H1 (cell line): ENCODE data around the gene SLC16A11. TPM values are rescaled to one million over a fixed set of nuclear protein-coding genes. Genes with fewer than 3 reads are reported as not detected.

Experiments used
- CTCF ChIA-PET: fragments of 300-600 bp; sonication (Branson Sonifier 250); formaldehyde crosslinking; loops from one replicate; lab custom pipeline; 2021; ENCODE audit not compliant: partially characterized antibody; lab: Charles Lee
- POLR2A ChIA-PET: fragments of 300-600 bp; sonication (Branson Sonifier 250); formaldehyde crosslinking; loops from one replicate; lab custom pipeline; 2021; ENCODE audit warnings: inconsistent platforms; ENCODE audit not compliant: partially characterized antibody; lab: Charles Lee
- DNase-seq, 2 experiments: peaks; one replicate each; pipeline versions ENCODE4 v3.0.0 to v3.0.0-alpha.2; 2010 to 2022; ENCODE audit warnings: low spot score in 2 of 2, low read depth in 1 of 2, mixed read lengths in 1 of 2
- FAIRE-seq: peaks from 2 replicates; lab custom pipeline; 2011; peaks lifted over from hg19 to GRCh38; lab: Jason Lieb, UNC
- H2AFZ ChIP-seq: 2 replicates; pipeline ENCODE4 v1.8.1; 2012; ENCODE audit warnings: low read length, inconsistent platforms
- H2AK5ac ChIP-seq: 2 replicates; pipeline ENCODE4 v1.6.1; 2013; ENCODE audit warnings: low read depth, low read length
- H2BK120ac ChIP-seq: replicated peaks from 2 replicates; pipeline ENCODE3; 2013; ENCODE audit warnings: low read depth, low read length, inconsistent platforms
- H2BK12ac ChIP-seq: 2 replicates; pipeline ENCODE4 v1.6.1; 2013; ENCODE audit warnings: low read depth, low read length
- H2BK15ac ChIP-seq: 2 replicates; pipeline ENCODE4 v1.6.1; 2013; ENCODE audit warnings: low read length
- H2BK20ac ChIP-seq: 2 replicates; pipeline ENCODE4 v1.6.1; 2013; ENCODE audit warnings: low read length
- H2BK5ac ChIP-seq: 2 replicates; pipeline ENCODE4 v1.6.1; 2013; ENCODE audit warnings: low read depth, low read length
- H3K14ac ChIP-seq: 2 replicates; pipeline ENCODE4 v1.6.1; 2013; ENCODE audit warnings: inconsistent platforms; ENCODE audit not compliant: insufficient read length
- H3K18ac ChIP-seq: 2 replicates; pipeline ENCODE4 v1.6.1; 2013; ENCODE audit warnings: low read length; ENCODE audit errors: extremely low read depth
- H3K23ac ChIP-seq: 2 replicates; pipeline ENCODE4 v1.6.1; 2013; ENCODE audit warnings: inconsistent platforms; ENCODE audit not compliant: insufficient read length
- H3K23me2 ChIP-seq: 2 replicates; pipeline ENCODE4 v1.6.1; 2013; ENCODE audit warnings: low read depth, low read length
- H3K27ac ChIP-seq: 2 replicates; pipeline ENCODE4 v1.6.1; 2011; ENCODE audit warnings: low read depth, low read length, inconsistent platforms
- H3K27me3 ChIP-seq, 4 experiments: replicated peaks in 1 of 4; 1 replicate in 1 of 4; 2 replicates in 3 of 4; pipeline versions ENCODE4 v1.6.1 to v1.8.1; 2011 to 2013; ENCODE audit warnings: low read length in 3 of 4, mild to moderate bottlenecking in 3 of 4, inconsistent platforms in 2 of 4, mixed read lengths in 2 of 4, moderate library complexity in 1 of 4; ENCODE audit not compliant: control insufficient read depth in 3 of 4, insufficient read depth in 3 of 4; ENCODE audit errors: extremely low read depth in 1 of 4
- H3K36me3 ChIP-seq, 4 experiments: 2 replicates each; pipeline versions ENCODE4 v1.6.1 to v1.8.1; 2011 to 2013; ENCODE audit warnings: mild to moderate bottlenecking in 4 of 4, low read length in 3 of 4, moderate library complexity in 2 of 4, control low read depth in 1 of 4, inconsistent platforms in 1 of 4; ENCODE audit not compliant: insufficient read depth in 4 of 4, control insufficient read depth in 2 of 4
- H3K4ac ChIP-seq: replicated peaks from 2 replicates; pipeline ENCODE3; 2013; ENCODE audit warnings: low read length, low read depth, mixed read lengths, inconsistent platforms; ENCODE audit not compliant: insufficient read length
- H3K4me1 ChIP-seq, 4 experiments: replicated peaks in 1 of 4; 1 replicate in 1 of 4; 2 replicates in 3 of 4; pipeline versions ENCODE4 v1.6.1 to v1.8.1; 2011 to 2013; ENCODE audit warnings: low read length in 3 of 4, inconsistent platforms in 2 of 4, mixed read lengths in 1 of 4; ENCODE audit not compliant: insufficient read depth in 4 of 4, control insufficient read depth in 3 of 4
- H3K4me2 ChIP-seq, 2 experiments: 2 replicates each; pipeline versions ENCODE4 v1.6.1 to v1.8.1; 2011 to 2013; ENCODE audit warnings: low read depth in 2 of 2, low read length in 2 of 2, control low read depth in 1 of 2, inconsistent platforms in 1 of 2, mild to moderate bottlenecking in 1 of 2; ENCODE audit not compliant: insufficient read depth in 1 of 2
- H3K4me3 ChIP-seq, 4 experiments: fragments of 200-600, 300-600 bp in 1 of 4; sonication (generic), shearing (Covaris generic), sonication (Bioruptor Twin) in 1 of 4; 2 replicates each; pipeline versions ENCODE4 v1.5.1 to v1.8.1; 2011 to 2016; ENCODE audit warnings: low read length in 4 of 4, low read depth in 3 of 4, control low read depth in 2 of 4, inconsistent platforms in 2 of 4, mild to moderate bottlenecking in 2 of 4, mixed read lengths in 1 of 4, moderate library complexity in 1 of 4; ENCODE audit not compliant: insufficient read depth in 2 of 4; ENCODE audit errors: extremely low read depth in 1 of 4
- H3K56ac ChIP-seq: replicated peaks from 2 replicates; pipeline ENCODE3; 2013; ENCODE audit warnings: low read depth, mild to moderate bottlenecking, mixed read lengths, low read length, inconsistent platforms; ENCODE audit not compliant: insufficient read length
- H3K79me1 ChIP-seq: 2 replicates; pipeline ENCODE4 v1.6.1; 2013; ENCODE audit warnings: low read depth, low read length, control low read depth
- H3K79me2 ChIP-seq, 2 experiments: 2 replicates each; pipeline versions ENCODE4 v1.6.1 to v1.8.1; 2012 to 2013; ENCODE audit warnings: low read length in 2 of 2, mild to moderate bottlenecking in 2 of 2, inconsistent platforms in 1 of 2; ENCODE audit not compliant: insufficient read depth in 2 of 2, control insufficient read depth in 1 of 2
- H3K9ac ChIP-seq, 4 experiments: replicated peaks in 1 of 4; 1 replicate in 1 of 4; 2 replicates in 3 of 4; pipeline versions ENCODE4 v1.6.1 to v1.8.1; 2011 to 2013; ENCODE audit warnings: low read depth in 3 of 4, low read length in 3 of 4, control low read depth in 2 of 4, mild to moderate bottlenecking in 2 of 4, moderate library complexity in 2 of 4, inconsistent platforms in 1 of 4; ENCODE audit errors: extremely low read depth in 1 of 4
- H3K9me3 ChIP-seq, 2 experiments: 2 replicates each; pipeline versions ENCODE4 v1.6.1 to v1.8.1; 2012 to 2013; ENCODE audit warnings: mild to moderate bottlenecking in 2 of 2, moderate library complexity in 2 of 2, control low read depth in 1 of 2, inconsistent platforms in 1 of 2, low read depth in 1 of 2, low read length in 1 of 2, mixed read lengths in 1 of 2; ENCODE audit not compliant: insufficient read depth in 2 of 2
- H4K20me1 ChIP-seq, 2 experiments: replicated peaks in 1 of 2; 2 replicates each; pipeline versions ENCODE3 to v1.8.1; 2011 to 2013; ENCODE audit warnings: inconsistent platforms in 2 of 2, low read length in 2 of 2, mild to moderate bottlenecking in 1 of 2; ENCODE audit not compliant: insufficient read depth in 2 of 2, control insufficient read depth in 1 of 2
- H4K5ac ChIP-seq: 2 replicates; pipeline ENCODE4 v1.6.1; 2013; ENCODE audit warnings: low read length, low read depth, mixed read lengths, inconsistent platforms; ENCODE audit not compliant: insufficient read length
- H4K8ac ChIP-seq: 2 replicates; pipeline ENCODE4 v1.8.0; 2013; ENCODE audit warnings: mild to moderate bottlenecking, moderate library complexity, low read length, inconsistent platforms; ENCODE audit not compliant: insufficient read depth; ENCODE audit errors: extremely low read depth
- H4K91ac ChIP-seq: replicated peaks from 2 replicates; pipeline ENCODE3; 2013; ENCODE audit warnings: low read length, mixed read lengths, inconsistent platforms; ENCODE audit not compliant: insufficient read length
- EZH2 ChIP-seq: fragments of 200-600 bp; sonication (generic); IDR thresholded peaks from 2 replicates; pipeline ENCODE4 v1.7.1; 2012; ENCODE audit warnings: low read depth, mild to moderate bottlenecking, moderate library complexity, low read length, inconsistent platforms; ENCODE audit not compliant: severe bottlenecking
- FOSL1 ChIP-seq: IDR thresholded peaks from 2 replicates; pipeline ENCODE4 v1.6.1; 2011; ENCODE audit warnings: mild to moderate bottlenecking, low read depth, low read length, moderate library complexity; ENCODE audit not compliant: insufficient read depth
- SP2 ChIP-seq: IDR thresholded peaks from 2 replicates; pipeline ENCODE4 v1.6.1; 2012; ENCODE audit warnings: mild to moderate bottlenecking, low read length, inconsistent platforms
- WGBS, 2 experiments: shearing (Covaris generic) in 1 of 2; methylation state at CpG; one replicate each; pipeline versions ENCODE4 v1.1.6 to v1.1.7; 2013 to 2015; ENCODE audit warnings: low lambda C conversion rate in 2 of 2, mixed read lengths in 2 of 2, inconsistent platforms in 1 of 2, low coverage in 1 of 2, missing lambda C conversion rate in 1 of 2; ENCODE audit not compliant: insufficient replicate concordance in 2 of 2, insufficient coverage in 1 of 2, insufficient read length in 1 of 2; ENCODE audit errors: extremely low coverage in 1 of 2, missing lambda C conversion rate in 1 of 2; 5-methylcytosine and 5-hydroxymethylcytosine counted together
- polyA plus RNA-seq, 7 experiments: library from polyadenylated mRNA; depleted of rRNA in 3 of 7; stranded (reverse) in 5 of 7; unstranded in 2 of 7; fragments of >200 nt in 5 of 7; fragments of 200-250 nt in 2 of 7; gene quantifications; 1 replicate in 5 of 7; 2 replicates in 1 of 7; 4 replicates in 1 of 7; pipeline versions ENCODE4 v1.2.1 to v1.2.3, GENCODE V29; 2011 to 2013; ENCODE audit warnings: missing spikeins in 2 of 7, mixed read lengths in 2 of 7
- total RNA-seq: library from RNA; stranded (reverse); fragmentation: NEBNext Ultra II Directional; extraction: Animal tissue kit (Norgen Biotek cat#: 25700); gene quantifications from 2 replicates; pipeline ENCODE4 v1.2.1, GENCODE V29; 2021
- TF ChIP-seq, protein P1 (sequence below), 3 experiments: IDR thresholded peaks; 1 replicate in 2 of 3; 2 replicates in 1 of 3; pipeline versions ENCODE4 v1.5.1 to v1.6.1; 2011; ENCODE audit warnings: low read length in 3 of 3, mild to moderate bottlenecking in 3 of 3, inconsistent platforms in 2 of 3, low read depth in 1 of 3, moderate library complexity in 1 of 3; ENCODE audit not compliant: insufficient read depth in 1 of 3; ENCODE audit errors: control extremely low read depth in 1 of 3

Gene SLC16A11
- total and polyA plus RNA-seq, 2 of the 8 experiments (the other 6 are each of a cell fraction or from before 2014, with no cell fraction given) = 0.35 to 0.39 TPM

DNA sequence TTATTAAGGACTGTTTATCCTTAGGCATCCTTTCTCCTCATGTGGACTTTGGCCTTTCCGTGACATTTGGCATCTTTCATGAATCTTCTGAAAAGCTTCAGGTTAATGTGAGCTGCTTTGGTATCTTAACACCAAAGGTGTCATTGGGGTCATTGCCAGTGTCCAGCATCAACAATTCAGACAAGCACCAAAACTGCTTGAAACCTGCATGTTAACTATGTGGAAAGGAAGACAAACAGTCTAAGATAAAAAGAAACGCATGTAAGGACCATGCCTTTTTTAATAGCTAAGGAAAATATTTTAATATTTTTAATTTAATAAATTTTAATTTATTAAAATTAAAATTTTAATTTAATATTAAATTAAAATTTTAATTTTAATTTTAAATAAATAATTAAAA is 40.1 kb downstream of the SLC16A11 start:
- POLR2A ChIA-PET = interaction anchor here (1.0 to 1.5 kb wide), 3 partner anchors 8 to 160 kb away, joined by 3 read pairs; partner anchors contain the start of gene RNASEK
- no peaks in the 10 kb centered on the region for H3K23me2 ChIP-seq
- H3K14ac ChIP-seq = no peak overlapping the region
- no peaks in the 10 kb centered on the region for H3K4me1 ChIP-seq
- no peak overlapping the region for H2BK12ac ChIP-seq
- H3K4ac ChIP-seq = no peak overlapping the region
- H2BK120ac ChIP-seq = no peak overlapping the region
- TF ChIP-seq SP2 (no peak), EZH2 (no peak), FOSL1 (no peak)
- TF ChIP-seq, protein P1, sequence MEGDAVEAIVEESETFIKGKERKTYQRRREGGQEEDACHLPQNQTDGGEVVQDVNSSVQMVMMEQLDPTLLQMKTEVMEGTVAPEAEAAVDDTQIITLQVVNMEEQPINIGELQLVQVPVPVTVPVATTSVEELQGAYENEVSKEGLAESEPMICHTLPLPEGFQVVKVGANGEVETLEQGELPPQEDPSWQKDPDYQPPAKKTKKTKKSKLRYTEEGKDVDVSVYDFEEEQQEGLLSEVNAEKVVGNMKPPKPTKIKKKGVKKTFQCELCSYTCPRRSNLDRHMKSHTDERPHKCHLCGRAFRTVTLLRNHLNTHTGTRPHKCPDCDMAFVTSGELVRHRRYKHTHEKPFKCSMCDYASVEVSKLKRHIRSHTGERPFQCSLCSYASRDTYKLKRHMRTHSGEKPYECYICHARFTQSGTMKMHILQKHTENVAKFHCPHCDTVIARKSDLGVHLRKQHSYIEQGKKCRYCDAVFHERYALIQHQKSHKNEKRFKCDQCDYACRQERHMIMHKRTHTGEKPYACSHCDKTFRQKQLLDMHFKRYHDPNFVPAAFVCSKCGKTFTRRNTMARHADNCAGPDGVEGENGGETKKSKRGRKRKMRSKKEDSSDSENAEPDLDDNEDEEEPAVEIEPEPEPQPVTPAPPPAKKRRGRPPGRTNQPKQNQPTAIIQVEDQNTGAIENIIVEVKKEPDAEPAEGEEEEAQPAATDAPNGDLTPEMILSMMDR (IDR thresholded peaks at IDR 0.05; ENCODE audit: control extremely low read depth in 1 of 3, insufficient read depth in 1 of 3, low read depth in 1 of 3, low read length in 3 of 3) = no peak
- TF ChIP-seq, all 59 proteins: peak for 0
- Histone ChIP-seq H3K79me2 (no peaks in the 10 kb centered on the region; a peak in 1 of 4 replicates), H3K4me2 (no peak overlapping the region), H3K9ac (no peak overlapping the region), H2BK20ac (no peak overlapping the region), H4K8ac (no peak overlapping the region), H4K91ac (no peak overlapping the region), H3K4me3 (no peak overlapping the region), H3K36me3 (peaks cover 0 to 4% (median 3%) of the 10 kb centered on the region in 4 experiments; a peak in 3 of 8 replicates), H4K20me1 (peaks cover 7 to 14% of the 10 kb centered on the region in 2 experiments), H2AFZ (no peak overlapping the region), H3K79me1 (no peaks in the 10 kb centered on the region), H3K23ac (no peak overlapping the region), H3K27me3 (no peaks in the 10 kb centered on the region), H3K56ac (no peak overlapping the region), H2AK5ac (no peak overlapping the region), H2BK15ac (no peak overlapping the region), H2BK5ac (no peak overlapping the region), H3K27ac (no peak overlapping the region), H3K18ac (no peak overlapping the region), H4K5ac (no peak overlapping the region), H3K9me3 (no peaks in the 10 kb centered on the region)
- CTCF ChIA-PET = interaction anchor here (0.8 to 11.1 kb wide), 32 partner anchors 8 to 337 kb away, joined by 3 to 152 read pairs (median 5); partner anchors contain the start of gene ALOX12
- DNase-seq (no peak), FAIRE-seq (no peak)
- 95% methylated on average over 2 of the region's 2 CpGs; no CpG with 5 or more reads in 1 of the 2 experiments for WGBS, 2 experiments
